Left cardiac atrium (tissue), 4 donors: ENCODE results near the gene CDCP2. TPM values are rescaled to one million over a fixed set of nuclear protein-coding genes. Genes with fewer than 3 reads are reported as not detected.
A peak's percentile ranks its signal among the peaks of the same experiment; 100 is the strongest.
"Not testable (repeated sequence)": the region's sequence is repeated elsewhere in the genome, so short reads cannot be mapped to it uniquely, and the experiment has no call there.

ENCODE experiments used
- ATAC-seq, 2 donors: fragments of 200-7000 bp; cut with Tn5 transposase; one replicate each; pipeline ENCODE4 v1.9.1; 2020; ENCODE audit warnings: mild to moderate bottlenecking in 2 of 2, moderate library complexity in 2 of 2
- DNase-seq: peaks from one replicate; pipeline ENCODE4 v3.0.0-alpha.2; 2020
- intact Hi-C, 2 donors: fragments of 100-400 bp; cut with DNase I; formaldehyde crosslinking; loops; one replicate each; pipeline versions ENCODE4 v1.14.1 to v1.15.1; 2022 to 2023
- total RNA-seq, 2 donors: library from RNA; stranded (reverse); fragmentation: NEBNext Ultra II Directional; extraction: Animal tissue kit (Norgen Biotek cat#: 25700); gene quantifications; one replicate each; pipeline ENCODE4 v1.2.1, GENCODE V29; 2021
- donor health status: DM: no; HTN: yes; CAD: no.
- donor health status: DM: no; HTN: yes; CAD: no; lungs with severe emphysema.
- donor health status: DM: yes; HTN: yes; CAD: no.
- donor health status: Dilated cardiomyopathy.

The CDCP2 gene
- total RNA-seq, 2 donors from 2014 or later: not detected

- intact Hi-C loops: no loop called here
- ATAC-seq (no peak), DNase-seq (no peak)
These were observed 18.2 kb upstream of the CDCP2 start for GRCh38 chr1:54171016-54171415.

GRCh38 chr1:54169068-54169467 is 16.3 kb upstream of the CDCP2 start:
- ATAC-seq: no peak

GRCh38 chr1:54168206-54168965 is 15.6 kb upstream of the CDCP2 start:
- no peak for ATAC-seq
- no peak for DNase-seq
- intact Hi-C loops: no loop called here

More at GRCh38 chr1:54169068-54169467, 16.3 kb upstream of the CDCP2 start:
- DNase-seq: no peak
- intact Hi-C loops: no loop called here

GRCh38 chr1:54167422-54168139 is 14.8 kb upstream of the CDCP2 start:
- ATAC-seq (no peak), DNase-seq (no peak)
- intact Hi-C loops: no loop called here

GRCh38 chr1:54166357-54166756 is 13.6 kb upstream of the CDCP2 start:
- ATAC-seq, intact Hi-C loops, DNase-seq: not testable (repeated sequence)

- DNase-seq (no peak), ATAC-seq (no peak)
- intact Hi-C loops: no loop called here
These were observed 12.3 kb upstream of the CDCP2 start for GRCh38 chr1:54165146-54165545.

- intact Hi-C loops: no loop called here
- no peak for ATAC-seq
- DNase-seq: no peak
These were observed 10.8 kb upstream of the CDCP2 start for GRCh38 chr1:54163573-54163972.

- no peak for DNase-seq
- intact Hi-C loops: no loop called here
- no peak for ATAC-seq
These were observed 10.3 kb upstream of the CDCP2 start for GRCh38 chr1:54163051-54163450.

- ATAC-seq (no peak), DNase-seq (no peak)
- intact Hi-C loops: no loop called here
These were observed 8.8 kb upstream of the CDCP2 start for GRCh38 chr1:54161495-54162168.

GRCh38 chr1:54160351-54160750 is 7.6 kb upstream of the CDCP2 start:
- DNase-seq (no peak), ATAC-seq (no peak)
- intact Hi-C loops: no loop called here

GRCh38 chr1:54159733-54160316 is 7.0 kb upstream of the CDCP2 start:
- DNase-seq (no peak), ATAC-seq (no peak)
- intact Hi-C loops: no loop called here

- no peak for DNase-seq
- intact Hi-C loops: no loop called here
These were observed 5.3 kb upstream of the CDCP2 start for GRCh38 chr1:54158071-54158470.

GRCh38 chr1:54157401-54157800 is 4.6 kb upstream of the CDCP2 start:
- intact Hi-C loops: no loop called here

More at GRCh38 chr1:54158071-54158470, 5.3 kb upstream of the CDCP2 start:
- no peak for ATAC-seq

GRCh38 chr1:54156986-54157385 is 4.2 kb upstream of the CDCP2 start:
- intact Hi-C loops: no loop called here
- DNase-seq (no peak), ATAC-seq (no peak)

More at GRCh38 chr1:54157401-54157800, 4.6 kb upstream of the CDCP2 start:
- DNase-seq: no peak
- ATAC-seq: no peak

- no peak for ATAC-seq
- intact Hi-C loops: no loop called here
- DNase-seq: no peak
These were observed 3.4 kb upstream of the CDCP2 start for GRCh38 chr1:54156201-54156600.

GRCh38 chr1:54153535-54154439 is 987 bp upstream of the CDCP2 start:
- intact Hi-C loops: no loop called here

GRCh38 chr1:54151013-54151412 is 1.8 kb downstream of the CDCP2 start:
- intact Hi-C loops: no loop called here
- ATAC-seq (no peak), DNase-seq (no peak)

More at GRCh38 chr1:54153535-54154439, 987 bp upstream of the CDCP2 start:
- ATAC-seq: peak; percentile 88 to 96
- DNase-seq: peak; percentile 58

- intact Hi-C loops: no loop called here
- DNase-seq (no peak), ATAC-seq (no peak)
These were observed 3.1 kb downstream of the CDCP2 start for GRCh38 chr1:54149734-54150133.

GRCh38 chr1:54144366-54144765 is 8.4 kb downstream of the CDCP2 start:
- intact Hi-C loops: no loop called here
- DNase-seq: no peak
- no peak for ATAC-seq
